MM.1S (cell line): ENCODE results near the gene C10orf95.

Experiments
- EZH2 ChIP-seq: fragments of 300-600 bp; sonication (generic); optimal IDR thresholded peaks from 2 replicates; pipeline ENCODE3; 2017; ENCODE audit warnings: low read depth, mild to moderate bottlenecking, antibody characterized with exemption, low read length, mixed read lengths
- EZH2phosphoT487 ChIP-seq: fragments of 300-600 bp; sonication (generic); IDR thresholded peaks from 2 replicates; pipeline ENCODE4 v1.6.1; 2018; ENCODE audit warnings: antibody characterized with exemption, low read length
- TF ChIP-seq, protein P1 (sequence below): fragments of 300-600 bp; sonication (generic); IDR thresholded peaks from 2 replicates; pipeline ENCODE4 v1.5.1; 2016; ENCODE audit warnings: antibody characterized with exemption, low read length, mixed read lengths

DNA sequence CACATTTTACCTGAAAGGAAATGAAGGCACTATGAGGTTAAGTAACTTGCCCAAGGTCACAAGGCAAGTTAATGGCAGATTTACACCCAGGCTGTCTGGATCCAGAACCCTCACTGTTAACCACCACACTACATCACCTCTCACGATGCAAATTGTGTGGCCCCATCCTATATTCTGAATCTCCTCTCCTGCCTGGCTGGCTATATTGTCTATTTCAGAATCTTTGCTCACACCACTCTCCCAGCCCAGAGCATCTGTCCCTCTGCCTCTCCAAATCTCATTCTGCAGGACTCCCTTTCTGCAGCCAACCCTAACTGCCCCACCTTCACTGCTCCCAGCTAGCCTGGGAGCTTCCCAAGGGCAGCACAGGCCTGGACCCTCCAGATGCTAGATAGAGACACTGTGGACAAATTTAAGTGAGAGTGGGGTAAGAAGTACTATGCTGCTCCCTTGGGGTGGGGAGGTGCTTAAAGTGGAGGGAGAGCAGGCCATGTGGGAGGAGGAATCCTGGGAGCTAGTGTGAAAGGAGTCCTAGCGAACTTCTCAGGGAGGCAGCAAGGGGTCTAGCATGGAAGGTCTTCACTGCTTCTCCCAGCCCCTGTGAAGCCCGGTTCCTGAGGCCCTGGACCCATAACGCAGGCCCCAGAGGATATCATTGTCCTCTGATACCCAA, 19.8 kb downstream of the C10orf95 start:
- TF ChIP-seq, protein P1, sequence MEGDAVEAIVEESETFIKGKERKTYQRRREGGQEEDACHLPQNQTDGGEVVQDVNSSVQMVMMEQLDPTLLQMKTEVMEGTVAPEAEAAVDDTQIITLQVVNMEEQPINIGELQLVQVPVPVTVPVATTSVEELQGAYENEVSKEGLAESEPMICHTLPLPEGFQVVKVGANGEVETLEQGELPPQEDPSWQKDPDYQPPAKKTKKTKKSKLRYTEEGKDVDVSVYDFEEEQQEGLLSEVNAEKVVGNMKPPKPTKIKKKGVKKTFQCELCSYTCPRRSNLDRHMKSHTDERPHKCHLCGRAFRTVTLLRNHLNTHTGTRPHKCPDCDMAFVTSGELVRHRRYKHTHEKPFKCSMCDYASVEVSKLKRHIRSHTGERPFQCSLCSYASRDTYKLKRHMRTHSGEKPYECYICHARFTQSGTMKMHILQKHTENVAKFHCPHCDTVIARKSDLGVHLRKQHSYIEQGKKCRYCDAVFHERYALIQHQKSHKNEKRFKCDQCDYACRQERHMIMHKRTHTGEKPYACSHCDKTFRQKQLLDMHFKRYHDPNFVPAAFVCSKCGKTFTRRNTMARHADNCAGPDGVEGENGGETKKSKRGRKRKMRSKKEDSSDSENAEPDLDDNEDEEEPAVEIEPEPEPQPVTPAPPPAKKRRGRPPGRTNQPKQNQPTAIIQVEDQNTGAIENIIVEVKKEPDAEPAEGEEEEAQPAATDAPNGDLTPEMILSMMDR, result no peak
- no peak for TF ChIP-seq EZH2
- TF ChIP-seq EZH2phosphoT487, result no peak
